ENCODE results near the gene CTSK. TPM values are rescaled to one million over a fixed set of nuclear protein-coding genes. Genes with fewer than 3 reads are reported as not detected.

CTSK gene
- total and polyA plus RNA-seq, 4 donors, result 2.2 to 3.8 (median 2.4) TPM

GRCh38 chr1:150804671-150805070, 3.4 kb downstream of the CTSK start:
- no peak overlapping the region for H3K9ac ChIP-seq (ENCODE audit: low read depth in 1 of 2, low read length in 2 of 2)
- no peaks in the 10 kb centered on the region for H3K9me3 ChIP-seq (ENCODE audit: control insufficient read depth in 4 of 4, low read length in 3 of 4)
- no peaks in the 10 kb centered on the region for H3K27me3 ChIP-seq (ENCODE audit: control insufficient read depth in 4 of 4, insufficient read depth in 4 of 4, low read length in 3 of 4)
- H3K4me1 ChIP-seq (ENCODE audit: control insufficient read depth in 4 of 4, insufficient read depth in 4 of 4, low read length in 3 of 4), result no peaks in the 10 kb centered on the region
- no peak overlapping the region for H3K4me3 ChIP-seq (ENCODE audit: low read depth in 1 of 3, low read length in 3 of 3)
- no peak overlapping the region for H3K27ac ChIP-seq (ENCODE audit: low read depth in 1 of 2, low read length in 2 of 2)
- TF ChIP-seq SP1 (IDR thresholded peaks at IDR 0.05), result no peak
- DNase-seq (ENCODE audit: low spot score), result peak; percentile 1
- H3K36me3 ChIP-seq (ENCODE audit: control insufficient read depth in 4 of 4, insufficient read depth in 3 of 4, low read depth in 1 of 4, low read length in 3 of 4), result peaks cover 0 to 8% (median 3%) of the 10 kb centered on the region in 4 donors
- 83% methylated on average over 3 of the region's 3 CpGs for WGBS

GRCh38 chr1:150799089-150799488, 9.0 kb downstream of the CTSK start:
- Histone ChIP-seq H3K27me3 (ENCODE audit: control insufficient read depth in 4 of 4, insufficient read depth in 4 of 4, low read length in 3 of 4) (no peaks in the 10 kb centered on the region), H3K27ac (ENCODE audit: low read depth in 1 of 2, low read length in 2 of 2) (no peak overlapping the region), H3K9ac (ENCODE audit: low read depth in 1 of 2, low read length in 2 of 2) (no peak overlapping the region), H3K4me1 (ENCODE audit: control insufficient read depth in 4 of 4, insufficient read depth in 4 of 4, low read length in 3 of 4) (no peaks in the 10 kb centered on the region), H3K36me3 (ENCODE audit: control insufficient read depth in 4 of 4, insufficient read depth in 3 of 4, low read depth in 1 of 4, low read length in 3 of 4) (peaks cover 5 to 47% (median 25%) of the 10 kb centered on the region in 4 donors), H3K4me3 (ENCODE audit: low read depth in 1 of 3, low read length in 3 of 3) (no peak overlapping the region), H3K9me3 (ENCODE audit: control insufficient read depth in 4 of 4, low read length in 3 of 4) (no peaks in the 10 kb centered on the region)
- 97% methylated on average over 5 of the region's 5 CpGs for WGBS
- TF ChIP-seq SP1 (IDR thresholded peaks at IDR 0.05), result no peak
- TF ChIP-seq REST (IDR thresholded peaks at IDR 0.05), result no peak
- TF ChIP-seq FOXA1 (IDR thresholded peaks at IDR 0.05), result no peak
- TF ChIP-seq GABPA (IDR thresholded peaks at IDR 0.05 in 1 of 2, conservative IDR thresholded peaks at IDR 0.05 in 1 of 2), result no peak
- no peak for TF ChIP-seq YY1 (IDR thresholded peaks at IDR 0.05)
- no peak for TF ChIP-seq FOXA2 (IDR thresholded peaks at IDR 0.05)
- no peak for TF ChIP-seq NR2F2 (IDR thresholded peaks at IDR 0.05)
- no peak for TF ChIP-seq ATF3 (IDR thresholded peaks at IDR 0.05)
- TF ChIP-seq HNF4A (conservative IDR thresholded peaks at IDR 0.05), result no peak
- no peak for TF ChIP-seq JUND (IDR thresholded peaks at IDR 0.05)
- no peak for TF ChIP-seq ZBTB33 (IDR thresholded peaks at IDR 0.05)
- TF ChIP-seq TAF1 (conservative IDR thresholded peaks at IDR 0.05), result no peak
- TF ChIP-seq RAD21 (IDR thresholded peaks at IDR 0.05), result no peak
- no peak for TF ChIP-seq MAX (IDR thresholded peaks at IDR 0.05)
- TF ChIP-seq HNF4G (IDR thresholded peaks at IDR 0.05), result no peak
- TF ChIP-seq EGR1 (IDR thresholded peaks at IDR 0.05; ENCODE audit: low read depth in 2 of 2), result no peak
- no peak for TF ChIP-seq CTCF (IDR thresholded peaks at IDR 0.05; ENCODE audit: low read depth, low read length, missing input control)
- TF ChIP-seq RXRA (IDR thresholded peaks at IDR 0.05), result no peak
- no peak for DNase-seq (ENCODE audit: low spot score)
